Measurements from ENCODE around the gene CD47. TPM values are rescaled to one million over a fixed set of nuclear protein-coding genes. Genes with fewer than 3 reads are reported as not detected.

Gene CD47
- total RNA-seq, 1 experiment from 2014 or later: 16.3 TPM

- no peak for ATAC-seq
- Mint-ChIP-seq H3K4me1 (peaks cover 7% of the 10 kb centered on the region), H3K36me3 (no peaks in the 10 kb centered on the region), H3K27me3 (ENCODE audit: low read depth) (no peaks in the 10 kb centered on the region), H3K27ac (no peak overlapping the region), H3K4me3 (no peak overlapping the region), H3K9me3 (no peaks in the 10 kb centered on the region)
- no peak for TF ChIP-seq MYBL2 (CRISPR knock-in tag; IDR thresholded peaks at IDR 0.05)
- no peak for TF ChIP-seq ELF4 (CRISPR knock-in tag; IDR thresholded peaks at IDR 0.05; ENCODE audit: low read depth)
- no peak for TF ChIP-seq SMAD3 (CRISPR knock-in tag; IDR thresholded peaks at IDR 0.05; ENCODE audit: borderline replicate concordance)
- TF ChIP-seq USF2 (CRISPR knock-in tag; IDR thresholded peaks at IDR 0.05): no peak
- TF ChIP-seq USF1 (CRISPR knock-in tag; IDR thresholded peaks at IDR 0.05): no peak
- no peak for TF ChIP-seq SMAD4 (CRISPR knock-in tag; IDR thresholded peaks at IDR 0.05)
- TF ChIP-seq NFATC4 (CRISPR knock-in tag; IDR thresholded peaks at IDR 0.05): no peak
- no peak for TF ChIP-seq ZNF281 (CRISPR knock-in tag; IDR thresholded peaks at IDR 0.05)
- TF ChIP-seq NR3C1 (CRISPR knock-in tag; conservative IDR thresholded peaks at IDR 0.05; ENCODE audit: low read depth): no peak
- TF ChIP-seq ZNF512 (CRISPR knock-in tag; IDR thresholded peaks at IDR 0.05; ENCODE audit: borderline replicate concordance): no peak
- no peak for TF ChIP-seq ZNF317 (CRISPR knock-in tag; IDR thresholded peaks at IDR 0.05; ENCODE audit: borderline replicate concordance, low read depth)
- TF ChIP-seq ATF3 (CRISPR knock-in tag; conservative IDR thresholded peaks at IDR 0.05): no peak
- CTCF ChIA-PET: no interaction called here
- no peak for DNase-seq (ENCODE audit: low spot score)
- POLR2A ChIA-PET: interaction anchor here (0.6 kb wide), 1 partner anchor 16 kb away, joined by 3 read pairs; no protein-coding TSS in a partner anchor
Measured at GRCh38 chr3:108108416-108108815, 17.6 kb upstream of the CD47 start.

- ChIA-PET POLR2A (interaction anchor here (1.0 kb wide), 1 partner anchor 47 kb away, joined by 3 read pairs; no protein-coding TSS in a partner anchor), CTCF (no interaction called here)
- peaks cover 13% of the 10 kb centered on the region for H3K4me1 Mint-ChIP-seq
- H3K9me3 Mint-ChIP-seq: no peaks in the 10 kb centered on the region
- H3K36me3 Mint-ChIP-seq: no peaks in the 10 kb centered on the region
- H3K27ac Mint-ChIP-seq: no peak overlapping the region
- H3K27me3 Mint-ChIP-seq (ENCODE audit: low read depth): no peaks in the 10 kb centered on the region
- TF ChIP-seq MXD4 (CRISPR knock-in tag; IDR thresholded peaks at IDR 0.05; ENCODE audit: borderline replicate concordance) (no peak), JAZF1 (CRISPR knock-in tag; IDR thresholded peaks at IDR 0.05) (no peak), ZSCAN18 (CRISPR knock-in tag; IDR thresholded peaks at IDR 0.05) (no peak), SMAD4 (CRISPR knock-in tag; IDR thresholded peaks at IDR 0.05) (no peak), FOXK1 (CRISPR knock-in tag; IDR thresholded peaks at IDR 0.05) (no peak)
- no peak for DNase-seq (ENCODE audit: low spot score)
- no peak for ATAC-seq
- H3K4me3 Mint-ChIP-seq: no peak overlapping the region
Measured at GRCh38 chr3:108106449-108106848, 15.6 kb upstream of the CD47 start.
